ENCODE results near the gene PLCL1.
A peak's percentile ranks its signal among the peaks of the same experiment; 100 is the strongest.

The PLCL1 gene

DNA sequence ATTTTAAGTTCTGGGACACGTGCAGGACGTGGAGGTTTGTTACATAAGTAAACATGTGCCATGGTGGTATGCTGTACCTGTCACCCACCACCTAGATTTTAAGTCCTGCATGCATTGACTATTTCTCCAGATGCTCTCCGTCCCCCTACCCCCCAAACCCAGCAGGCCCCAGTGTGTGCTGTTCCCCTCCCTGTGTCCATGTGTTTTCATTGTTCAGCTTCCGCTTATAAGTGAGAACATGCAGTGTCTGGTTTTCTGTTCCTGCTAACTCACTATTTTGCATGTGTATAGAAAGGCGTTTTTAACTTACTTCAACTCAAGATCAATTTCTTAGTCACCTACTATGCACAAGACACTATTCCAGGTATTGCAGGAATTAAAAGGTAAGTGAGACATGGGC, 128.0 kb downstream of the PLCL1 start:
- Histone ChIP-seq H3K9me3 (replicated peaks; ENCODE audit: insufficient read depth, low read length) (no peaks in the 10 kb centered on the region), H2AFZ (ENCODE audit: low read length) (no peak overlapping the region), H3K4me1 (ENCODE audit: low read length) (peaks cover 7% of the 10 kb centered on the region; the same call in 1 of the 2 replicates), H4K20me1 (ENCODE audit: insufficient read depth, low read length) (no peaks in the 10 kb centered on the region), H3K27ac (ENCODE audit: low read length) (no peak overlapping the region), H3K4me2 (ENCODE audit: low read depth, low read length) (peak overlapping the region; percentile 22; the same call in 1 of the 2 replicates), H3K9me2 (replicated peaks; ENCODE audit: insufficient read depth, low read length) (no peaks in the 10 kb centered on the region), H3K4me3 (ENCODE audit: low read length) (no peak overlapping the region), H3K79me2 (ENCODE audit: low read length) (no peaks in the 10 kb centered on the region), H3K9ac (ENCODE audit: low read length) (no peak overlapping the region), H3K36me3 (replicated peaks; ENCODE audit: insufficient read depth, low read length) (no peaks in the 10 kb centered on the region), H3F3A (ENCODE audit: insufficient read depth, low read length) (no peaks in the 10 kb centered on the region), H3K27me3 (replicated peaks; ENCODE audit: insufficient read depth, low read length) (0 out of 2 replicates have a peak, but pooled peaks cover 7% of the 10 kb centered on the region)
- DNase-seq: no peak
- TF ChIP-seq EZH2phosphoT487 (IDR thresholded peaks at IDR 0.05; ENCODE audit: low read length): no peak
- TF ChIP-seq, protein P1, sequence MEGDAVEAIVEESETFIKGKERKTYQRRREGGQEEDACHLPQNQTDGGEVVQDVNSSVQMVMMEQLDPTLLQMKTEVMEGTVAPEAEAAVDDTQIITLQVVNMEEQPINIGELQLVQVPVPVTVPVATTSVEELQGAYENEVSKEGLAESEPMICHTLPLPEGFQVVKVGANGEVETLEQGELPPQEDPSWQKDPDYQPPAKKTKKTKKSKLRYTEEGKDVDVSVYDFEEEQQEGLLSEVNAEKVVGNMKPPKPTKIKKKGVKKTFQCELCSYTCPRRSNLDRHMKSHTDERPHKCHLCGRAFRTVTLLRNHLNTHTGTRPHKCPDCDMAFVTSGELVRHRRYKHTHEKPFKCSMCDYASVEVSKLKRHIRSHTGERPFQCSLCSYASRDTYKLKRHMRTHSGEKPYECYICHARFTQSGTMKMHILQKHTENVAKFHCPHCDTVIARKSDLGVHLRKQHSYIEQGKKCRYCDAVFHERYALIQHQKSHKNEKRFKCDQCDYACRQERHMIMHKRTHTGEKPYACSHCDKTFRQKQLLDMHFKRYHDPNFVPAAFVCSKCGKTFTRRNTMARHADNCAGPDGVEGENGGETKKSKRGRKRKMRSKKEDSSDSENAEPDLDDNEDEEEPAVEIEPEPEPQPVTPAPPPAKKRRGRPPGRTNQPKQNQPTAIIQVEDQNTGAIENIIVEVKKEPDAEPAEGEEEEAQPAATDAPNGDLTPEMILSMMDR (IDR thresholded peaks at IDR 0.05; ENCODE audit: low read length): no peak
- TF ChIP-seq EZH2 (optimal IDR thresholded peaks at IDR 0.05; ENCODE audit: low read depth, low read length): no peak

DNA sequence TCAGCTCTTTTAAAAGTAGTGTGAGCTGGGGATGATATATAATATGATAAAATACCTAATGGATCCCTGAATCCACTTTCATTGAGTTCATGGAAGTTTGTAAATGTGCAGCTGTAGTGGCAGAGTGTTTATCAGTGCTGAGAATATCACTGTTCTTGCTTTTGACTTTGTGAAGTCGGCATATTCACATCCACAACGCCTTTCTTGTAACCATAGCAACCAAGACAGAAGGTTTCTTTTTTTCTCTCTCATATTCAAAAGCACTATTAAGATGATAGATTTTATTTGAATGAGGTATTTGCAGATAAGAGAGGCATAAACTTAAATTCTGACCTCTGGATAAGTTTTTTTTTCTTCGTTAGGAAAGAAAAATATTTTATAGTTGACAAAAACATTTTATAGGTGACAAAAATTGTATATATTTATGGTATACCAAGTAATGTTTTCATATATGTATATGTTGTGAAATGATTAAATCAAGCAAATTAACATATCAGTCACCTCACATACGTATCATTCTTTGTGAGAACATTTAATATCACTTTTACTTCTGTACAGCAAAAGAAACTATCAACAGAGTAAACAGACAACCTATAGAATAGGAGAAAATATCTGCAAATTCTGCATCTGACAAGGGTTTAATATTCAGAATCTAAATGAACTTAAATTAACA, 130.0 kb downstream of the PLCL1 start:
- no peaks in the 10 kb centered on the region for H3K79me2 ChIP-seq (ENCODE audit: low read length)
- no peaks in the 10 kb centered on the region for H3F3A ChIP-seq (ENCODE audit: insufficient read depth, low read length)
- no peaks in the 10 kb centered on the region for H3K9me3 ChIP-seq (replicated peaks; ENCODE audit: insufficient read depth, low read length)
- no peaks in the 10 kb centered on the region for H3K9me2 ChIP-seq (replicated peaks; ENCODE audit: insufficient read depth, low read length)
- H3K4me3 ChIP-seq (ENCODE audit: low read length): no peak overlapping the region
- no peak overlapping the region for H3K4me2 ChIP-seq (ENCODE audit: low read depth, low read length)
- peaks cover 7% of the 10 kb centered on the region; the same call in 1 of the 2 replicates for H3K4me1 ChIP-seq (ENCODE audit: low read length)
- no peaks in the 10 kb centered on the region for H3K27me3 ChIP-seq (replicated peaks; ENCODE audit: insufficient read depth, low read length)
- H2AFZ ChIP-seq (ENCODE audit: low read length): no peak overlapping the region
- DNase-seq: no peak
- H3K36me3 ChIP-seq (replicated peaks; ENCODE audit: insufficient read depth, low read length): no peaks in the 10 kb centered on the region
- TF ChIP-seq, protein P1 (IDR thresholded peaks at IDR 0.05; ENCODE audit: low read length): no peak
- no peak for TF ChIP-seq EZH2 (optimal IDR thresholded peaks at IDR 0.05; ENCODE audit: low read depth, low read length)
- no peak overlapping the region for H3K9ac ChIP-seq (ENCODE audit: low read length)
- no peaks in the 10 kb centered on the region for H4K20me1 ChIP-seq (ENCODE audit: insufficient read depth, low read length)
- no peak overlapping the region for H3K27ac ChIP-seq (ENCODE audit: low read length)

DNA sequence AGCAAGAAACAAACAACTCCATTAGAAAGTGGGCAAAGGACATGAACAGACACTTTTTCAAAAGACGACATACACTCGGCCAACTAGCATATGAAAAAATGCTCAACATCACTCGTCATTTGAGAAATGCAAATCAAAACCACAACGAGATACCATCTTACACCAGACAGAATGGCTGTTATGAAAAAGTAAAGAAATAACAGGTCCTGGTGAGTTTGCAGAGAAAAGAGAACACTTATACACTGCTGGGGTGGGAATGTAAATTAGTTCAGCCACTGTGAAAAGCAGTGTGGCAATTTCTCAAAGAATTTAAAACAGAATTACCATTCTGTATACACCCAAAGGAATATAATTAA, 130.5 kb downstream of the PLCL1 start:
- Histone ChIP-seq H3K79me2 (ENCODE audit: low read length) (no peaks in the 10 kb centered on the region), H3K9me2 (replicated peaks; ENCODE audit: insufficient read depth, low read length) (no peaks in the 10 kb centered on the region), H3K4me3 (ENCODE audit: low read length) (no peak overlapping the region), H4K20me1 (ENCODE audit: insufficient read depth, low read length) (no peaks in the 10 kb centered on the region), H3K4me2 (ENCODE audit: low read depth, low read length) (no peak overlapping the region), H3F3A (ENCODE audit: insufficient read depth, low read length) (no peaks in the 10 kb centered on the region), H3K9ac (ENCODE audit: low read length) (no peak overlapping the region), H3K36me3 (replicated peaks; ENCODE audit: insufficient read depth, low read length) (no peaks in the 10 kb centered on the region), H3K27me3 (replicated peaks; ENCODE audit: insufficient read depth, low read length) (no peaks in the 10 kb centered on the region), H3K4me1 (ENCODE audit: low read length) (peaks cover 7% of the 10 kb centered on the region; the same call in 1 of the 2 replicates), H3K27ac (ENCODE audit: low read length) (no peak overlapping the region), H3K9me3 (replicated peaks; ENCODE audit: insufficient read depth, low read length) (no peaks in the 10 kb centered on the region), H2AFZ (ENCODE audit: low read length) (no peak overlapping the region)
- DNase-seq: no peak
- TF ChIP-seq, protein P1 (IDR thresholded peaks at IDR 0.05; ENCODE audit: low read length): no peak
- TF ChIP-seq EZH2phosphoT487 (IDR thresholded peaks at IDR 0.05; ENCODE audit: low read length) (no peak), EZH2 (optimal IDR thresholded peaks at IDR 0.05; ENCODE audit: low read depth, low read length) (no peak)
